ENCODE data around the gene CRKL. TPM values are rescaled to one million over a fixed set of nuclear protein-coding genes. Genes with fewer than 3 reads are reported as not detected.

Gene CRKL
- total and polyA plus RNA-seq, 2 experiments from 2014 or later: 26.7 to 42.5 TPM

GRCh38 chr22:20990184-20991180, 73.3 kb downstream of the CRKL start:
- H3K9me3 ChIP-seq (ENCODE audit: low read depth): no peaks in the 10 kb centered on the region
- no peak overlapping the region for H3K9ac ChIP-seq
- H3K27ac ChIP-seq: no peak overlapping the region
- H2AFZ ChIP-seq: no peak overlapping the region
- H3F3A ChIP-seq (ENCODE audit: insufficient read depth): no peaks in the 10 kb centered on the region
- no peak overlapping the region for H3K4me2 ChIP-seq (ENCODE audit: unreplicated experiment)
- H3K9me2 ChIP-seq (ENCODE audit: insufficient read depth): no peaks in the 10 kb centered on the region
- TF ChIP-seq EZH2phosphoT487 (IDR thresholded peaks at IDR 0.05; ENCODE audit: insufficient read depth, low read depth) (no peak), EZH2 (IDR thresholded peaks at IDR 0.05; ENCODE audit: insufficient read depth, poor library complexity, severe bottlenecking) (no peak)
- DNase-seq: no peak
- peaks cover 4% of the 10 kb centered on the region; the same call in 1 of the 2 replicates for H3K36me3 ChIP-seq (ENCODE audit: low read depth)
- peaks cover 2% of the 10 kb centered on the region; the same call in 1 of the 2 replicates for H3K79me2 ChIP-seq (ENCODE audit: insufficient read depth)
- no peaks in the 10 kb centered on the region for H4K20me1 ChIP-seq (ENCODE audit: insufficient read depth)
- in situ Hi-C loops (cut with MboI): no loop called here
- no peaks in the 10 kb centered on the region for H3K27me3 ChIP-seq (replicated peaks; ENCODE audit: insufficient read depth)
- H3K4me1 ChIP-seq (ENCODE audit: insufficient read depth): no peaks in the 10 kb centered on the region
- no peak overlapping the region for H3K4me3 ChIP-seq
- 81 to 82% methylated on average over 21 of the region's 21 CpGs for WGBS, 2 experiments (ENCODE audit: low coverage in 1 of 2, low lambda C conversion rate in 2 of 2, missing lambda C conversion rate in 2 of 2)

DNA sequence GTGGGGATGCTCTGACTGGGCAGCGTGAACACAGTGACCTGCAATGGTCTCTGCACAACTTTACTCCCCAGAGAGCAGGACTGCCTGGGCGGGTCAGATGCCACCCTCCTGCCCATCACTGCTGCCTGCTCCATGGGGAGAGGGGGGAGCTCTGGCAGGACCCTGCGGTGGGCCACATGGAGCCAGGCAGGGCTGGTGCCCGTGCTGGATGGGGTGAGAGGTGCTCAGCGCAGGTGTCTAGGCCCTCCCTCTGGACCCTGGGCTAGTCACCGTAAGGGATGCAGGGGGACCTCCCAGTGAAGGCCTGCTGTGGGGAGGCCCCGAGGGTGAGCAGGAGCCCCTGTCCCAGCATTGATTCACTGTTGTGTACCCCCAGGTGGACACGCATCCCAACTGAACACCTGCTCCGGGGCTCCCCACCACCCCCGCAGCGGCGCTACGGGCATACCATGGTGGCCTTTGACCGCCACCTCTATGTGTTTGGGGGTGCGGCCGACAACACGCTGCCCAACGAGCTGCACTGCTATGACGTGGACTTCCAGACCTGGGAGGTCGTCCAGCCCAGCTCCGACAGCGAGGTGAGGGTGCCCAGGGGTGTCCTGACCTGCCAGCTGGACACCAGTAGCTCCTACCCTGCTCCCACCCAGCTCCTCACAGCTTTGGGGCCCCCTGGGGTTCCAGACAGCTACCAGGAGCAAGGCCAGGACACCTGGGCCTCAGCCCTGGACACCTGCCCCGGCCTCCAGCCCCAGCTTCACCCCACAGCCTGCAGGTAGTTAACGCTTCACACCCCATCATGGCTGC, 74.2 kb downstream of the CRKL start:
- Histone ChIP-seq H3K79me2 (ENCODE audit: insufficient read depth) (no peaks in the 10 kb centered on the region), H3F3A (ENCODE audit: insufficient read depth) (no peaks in the 10 kb centered on the region), H4K20me1 (ENCODE audit: insufficient read depth) (no peaks in the 10 kb centered on the region), H3K9ac (no peak overlapping the region), H3K9me2 (ENCODE audit: insufficient read depth) (no peaks in the 10 kb centered on the region), H3K4me3 (no peak overlapping the region), H3K9me3 (ENCODE audit: low read depth) (no peaks in the 10 kb centered on the region), H2AFZ (no peak overlapping the region), H3K4me1 (ENCODE audit: insufficient read depth) (no peaks in the 10 kb centered on the region), H3K27ac (no peak overlapping the region), H3K27me3 (replicated peaks; ENCODE audit: insufficient read depth) (no peaks in the 10 kb centered on the region), H3K4me2 (ENCODE audit: unreplicated experiment) (no peak overlapping the region), H3K36me3 (ENCODE audit: low read depth) (peaks cover 4% of the 10 kb centered on the region; the same call in 1 of the 2 replicates)
- no peak for DNase-seq
- TF ChIP-seq EZH2phosphoT487 (IDR thresholded peaks at IDR 0.05; ENCODE audit: insufficient read depth, low read depth) (no peak), EZH2 (IDR thresholded peaks at IDR 0.05; ENCODE audit: insufficient read depth, poor library complexity, severe bottlenecking) (no peak)
- 91% methylated on average over 24 of the region's 24 CpGs for WGBS, 2 experiments (ENCODE audit: low coverage in 1 of 2, low lambda C conversion rate in 2 of 2, missing lambda C conversion rate in 2 of 2)
- in situ Hi-C loops (cut with MboI): no loop called here

- no peak overlapping the region for H2AFZ ChIP-seq
- H3K9me3 ChIP-seq (ENCODE audit: low read depth): no peaks in the 10 kb centered on the region
- no peak overlapping the region for H3K27ac ChIP-seq
- in situ Hi-C loops (cut with MboI): no loop called here
- DNase-seq: no peak
- H4K20me1 ChIP-seq (ENCODE audit: insufficient read depth): no peaks in the 10 kb centered on the region
- TF ChIP-seq EZH2 (IDR thresholded peaks at IDR 0.05; ENCODE audit: insufficient read depth, poor library complexity, severe bottlenecking): no peak
- no peaks in the 10 kb centered on the region for H3K9me2 ChIP-seq (ENCODE audit: insufficient read depth)
- H3K79me2 ChIP-seq (ENCODE audit: insufficient read depth): no peaks in the 10 kb centered on the region
- H3K27me3 ChIP-seq (replicated peaks; ENCODE audit: insufficient read depth): no peaks in the 10 kb centered on the region
- H3K4me3 ChIP-seq: no peak overlapping the region
- 83% methylated on average over 7 of the region's 7 CpGs for WGBS, 2 experiments (ENCODE audit: low coverage in 1 of 2, low lambda C conversion rate in 2 of 2, missing lambda C conversion rate in 2 of 2)
- H3K36me3 ChIP-seq (ENCODE audit: low read depth): peaks cover under 1% of the 10 kb centered on the region; the same call in 1 of the 2 replicates
- H3K4me2 ChIP-seq (ENCODE audit: unreplicated experiment): no peak overlapping the region
- no peak overlapping the region for H3K9ac ChIP-seq
- no peaks in the 10 kb centered on the region for H3F3A ChIP-seq (ENCODE audit: insufficient read depth)
- no peaks in the 10 kb centered on the region for H3K4me1 ChIP-seq (ENCODE audit: insufficient read depth)
These were observed 74.8 kb downstream of the CRKL start for GRCh38 chr22:20992056-20992442.

DNA sequence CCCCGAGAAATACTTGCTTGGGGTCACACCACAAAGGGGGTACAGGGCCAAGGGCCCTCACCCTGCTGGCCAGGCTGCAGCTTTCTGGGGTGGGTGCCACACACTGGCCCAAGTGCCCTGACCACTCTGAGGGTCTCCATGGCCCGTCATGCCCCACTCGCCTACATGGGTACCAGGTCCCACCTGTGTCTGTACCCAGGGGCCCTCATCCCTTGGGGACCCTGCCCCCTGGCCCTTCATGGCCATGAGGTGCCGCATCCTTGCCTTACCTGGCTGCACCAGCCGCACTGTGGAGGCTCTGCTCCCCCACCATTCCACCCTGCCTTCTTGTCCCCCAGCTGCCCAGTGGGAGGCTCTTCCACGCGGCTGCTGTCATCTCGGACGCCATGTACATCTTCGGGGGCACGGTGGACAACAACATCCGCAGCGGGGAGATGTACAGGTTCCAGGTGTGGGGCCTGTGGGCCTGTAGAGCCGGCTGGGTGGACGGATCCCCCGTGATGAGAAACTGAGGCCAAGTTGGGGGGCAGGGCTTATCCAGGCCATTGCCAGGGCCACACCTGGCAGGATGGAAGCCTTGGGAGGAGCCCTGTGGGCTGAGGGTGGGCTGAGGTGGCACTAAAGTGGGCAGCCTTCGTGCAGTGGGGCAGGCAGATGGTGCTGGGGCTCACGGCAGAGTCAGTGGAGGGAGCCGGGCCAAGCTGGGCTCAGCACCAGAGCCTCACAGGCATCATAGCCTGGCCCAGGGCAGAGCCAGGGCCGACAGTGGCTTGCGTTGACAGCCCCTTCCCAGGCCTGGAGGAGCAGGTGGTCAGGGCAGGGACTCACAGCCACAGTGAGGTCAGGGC, 75.5 kb downstream of the CRKL start:
- Histone ChIP-seq H3K27me3 (replicated peaks; ENCODE audit: insufficient read depth) (no peaks in the 10 kb centered on the region), H3K4me2 (ENCODE audit: unreplicated experiment) (no peak overlapping the region), H3F3A (ENCODE audit: insufficient read depth) (no peaks in the 10 kb centered on the region), H4K20me1 (ENCODE audit: insufficient read depth) (no peaks in the 10 kb centered on the region), H3K4me3 (no peak overlapping the region), H3K9me2 (ENCODE audit: insufficient read depth) (no peaks in the 10 kb centered on the region), H2AFZ (no peak overlapping the region), H3K9ac (no peak overlapping the region), H3K9me3 (ENCODE audit: low read depth) (no peaks in the 10 kb centered on the region), H3K27ac (no peak overlapping the region), H3K4me1 (ENCODE audit: insufficient read depth) (no peaks in the 10 kb centered on the region), H3K36me3 (ENCODE audit: low read depth) (no peaks in the 10 kb centered on the region; the same call in 1 of the 2 replicates), H3K79me2 (ENCODE audit: insufficient read depth) (no peaks in the 10 kb centered on the region)
- in situ Hi-C loops (cut with MboI): no loop called here
- TF ChIP-seq EZH2phosphoT487 (IDR thresholded peaks at IDR 0.05; ENCODE audit: insufficient read depth, low read depth) (no peak), EZH2 (IDR thresholded peaks at IDR 0.05; ENCODE audit: insufficient read depth, poor library complexity, severe bottlenecking) (no peak)
- WGBS, 2 experiments (ENCODE audit: low coverage in 1 of 2, low lambda C conversion rate in 2 of 2, missing lambda C conversion rate in 2 of 2): 82 to 84% methylated on average over 20 to 21 of the region's 21 CpGs
- DNase-seq: no peak
